ENCODE measurements around the gene SELENOP. TPM values are rescaled to one million over a fixed set of nuclear protein-coding genes. Genes with fewer than 3 reads are reported as not detected.

The SELENOP gene
- total RNA-seq, 2 donors from 2014 or later = 171 to 687 TPM

DNA sequence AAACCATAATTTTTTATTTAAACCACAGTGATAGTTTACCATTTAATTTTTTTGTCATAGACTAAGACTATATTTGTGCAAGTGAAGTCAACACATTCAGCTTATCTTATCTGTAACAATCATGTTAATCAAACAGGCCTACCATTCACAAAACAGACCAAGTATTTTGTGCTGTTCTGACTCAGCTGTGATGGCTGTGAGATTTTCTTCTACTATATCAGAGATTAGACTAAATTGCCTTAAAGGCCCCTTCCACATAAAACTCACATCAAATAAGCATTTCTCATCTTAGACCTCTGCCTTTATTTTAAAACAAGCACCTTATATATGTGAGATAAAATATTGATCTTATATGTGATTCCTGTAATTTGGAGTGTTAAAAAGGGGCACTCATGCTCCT, 41.7 kb downstream of the SELENOP start:
- Histone ChIP-seq H3K9ac (ENCODE audit: low read depth in 2 of 2, low read length in 2 of 2) (no peak overlapping the region), H3K27ac (no peak overlapping the region), H3K4me3 (no peak overlapping the region), H3K27me3 (no peaks in the 10 kb centered on the region), H3K9me3 (no peaks in the 10 kb centered on the region), H3K36me3 (no peaks in the 10 kb centered on the region), H3K4me1 (no peaks in the 10 kb centered on the region)
- TF ChIP-seq CTCF (IDR thresholded peaks at IDR 0.05) = no peak
- no peak for DNase-seq
- intact Hi-C loops (cut with DNase I) = loop anchor here (10.0 kb wide), 1 partner anchor 345 kb away; the partner anchor contains the start of gene GHR

- Histone ChIP-seq H3K9me3 (no peaks in the 10 kb centered on the region), H3K27ac (no peak overlapping the region), H3K9ac (ENCODE audit: low read depth in 2 of 2, low read length in 2 of 2) (no peak overlapping the region), H3K4me1 (no peaks in the 10 kb centered on the region), H3K36me3 (no peaks in the 10 kb centered on the region), H3K27me3 (no peaks in the 10 kb centered on the region), H3K4me3 (no peak overlapping the region)
- DNase-seq = no peak
- no peak for TF ChIP-seq CTCF (IDR thresholded peaks at IDR 0.05)
- intact Hi-C loops (cut with DNase I) = loop anchor here (5.0 to 10.0 kb wide), 3 partner anchors 124 to 913 kb away; no protein-coding TSS in a partner anchor
Observed at GRCh38 chr5:42768106-42768504, 43.6 kb downstream of the SELENOP start.

- Histone ChIP-seq H3K9me3 (no peaks in the 10 kb centered on the region), H3K9ac (ENCODE audit: low read depth in 2 of 2, low read length in 2 of 2) (no peak overlapping the region), H3K36me3 (no peaks in the 10 kb centered on the region), H3K27me3 (no peaks in the 10 kb centered on the region), H3K4me1 (no peaks in the 10 kb centered on the region), H3K27ac (no peak overlapping the region), H3K4me3 (no peak overlapping the region)
- TF ChIP-seq CTCF (IDR thresholded peaks at IDR 0.05) = peak; percentile 32
- no peak for DNase-seq
- intact Hi-C loops (cut with DNase I) = loop anchor here (5.0 to 10.0 kb wide), 3 partner anchors 125 to 913 kb away; no protein-coding TSS in a partner anchor
Observed at GRCh38 chr5:42767491-42768105, 44.1 kb downstream of the SELENOP start.

DNA sequence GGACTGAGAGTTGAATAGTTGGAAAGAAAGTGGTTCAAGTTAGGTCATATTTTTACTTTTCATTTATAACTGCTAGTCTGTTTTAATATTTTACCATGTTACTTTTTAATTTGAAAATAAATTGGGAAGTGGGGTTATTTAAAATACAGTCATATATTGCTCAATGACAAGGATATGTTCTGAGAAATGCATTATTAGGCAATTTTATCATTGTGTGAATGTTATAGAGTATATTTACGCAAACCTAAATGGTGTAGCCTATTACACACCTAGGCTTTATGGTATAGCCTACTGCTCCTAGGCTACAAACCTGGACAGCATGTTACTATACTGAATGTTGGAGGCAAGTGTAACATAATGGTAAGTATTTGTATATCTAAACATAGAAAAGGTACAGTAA, 49.9 kb downstream of the SELENOP start:
- H3K27ac ChIP-seq = no peak overlapping the region
- DNase-seq = no peak
- no peaks in the 10 kb centered on the region for H3K36me3 ChIP-seq
- H3K9ac ChIP-seq (ENCODE audit: low read depth in 2 of 2, low read length in 2 of 2) = no peak overlapping the region
- H3K4me3 ChIP-seq = no peak overlapping the region
- peaks cover 4% of the 10 kb centered on the region for H3K27me3 ChIP-seq
- no peaks in the 10 kb centered on the region for H3K9me3 ChIP-seq
- no peak for TF ChIP-seq CTCF (IDR thresholded peaks at IDR 0.05)
- no peaks in the 10 kb centered on the region for H3K4me1 ChIP-seq
- intact Hi-C loops (cut with DNase I) = loop anchor here (5.0 to 10.0 kb wide), 3 partner anchors 757 to 907 kb away; no protein-coding TSS in a partner anchor

- H3K9ac ChIP-seq (ENCODE audit: low read depth in 2 of 2, low read length in 2 of 2) = no peak overlapping the region
- H3K4me3 ChIP-seq = no peak overlapping the region
- H3K9me3 ChIP-seq = no peaks in the 10 kb centered on the region
- no peak overlapping the region for H3K27ac ChIP-seq
- no peak for DNase-seq
- H3K27me3 ChIP-seq = peaks cover 5% of the 10 kb centered on the region
- no peaks in the 10 kb centered on the region for H3K4me1 ChIP-seq
- no peak for TF ChIP-seq CTCF (IDR thresholded peaks at IDR 0.05)
- no peaks in the 10 kb centered on the region for H3K36me3 ChIP-seq
- intact Hi-C loops (cut with DNase I) = loop anchor here (5.0 to 10.0 kb wide), 3 partner anchors 756 to 906 kb away; no protein-coding TSS in a partner anchor
Observed at GRCh38 chr5:42760426-42760825, 51.3 kb downstream of the SELENOP start.

Measured in colonic mucosa (tissue), 4 donors.